ENCODE results near the gene TGFBI. TPM values are rescaled to one million over a fixed set of nuclear protein-coding genes. Genes with fewer than 3 reads are reported as not detected.

TGFBI gene
- total RNA-seq, 1 donor from 2014 or later, result 204 TPM

GRCh38 chr5:136066661-136067271 lies 38.0 kb downstream of the TGFBI start:
- Histone ChIP-seq H3K4me3 (ENCODE audit: low read length in 3 of 3) (no peak overlapping the region), H3K27ac (ENCODE audit: low read depth, low read length) (no peak overlapping the region), H3K27me3 (ENCODE audit: control insufficient read depth in 3 of 3, insufficient read depth in 3 of 3, low read length in 3 of 3) (no peaks in the 10 kb centered on the region), H3K9ac (ENCODE audit: low read depth in 1 of 3, low read length in 3 of 3) (no peak overlapping the region), H3K4me1 (ENCODE audit: control insufficient read depth in 3 of 3, insufficient read depth in 3 of 3, low read length in 3 of 3) (peaks cover 17 to 21% (median 18%) of the 10 kb centered on the region in 3 donors), H3K9me3 (ENCODE audit: control insufficient read depth in 3 of 3, low read length in 3 of 3) (no peaks in the 10 kb centered on the region), H3K36me3 (ENCODE audit: control insufficient read depth in 3 of 3, insufficient read depth in 3 of 3, low read length in 3 of 3) (peaks cover 0 to 6% (median 0%) of the 10 kb centered on the region in 3 donors)

- Histone ChIP-seq H3K4me1 (ENCODE audit: control insufficient read depth in 3 of 3, insufficient read depth in 3 of 3, low read length in 3 of 3) (peaks cover 17 to 21% (median 18%) of the 10 kb centered on the region in 3 donors), H3K4me3 (ENCODE audit: low read length in 3 of 3) (no peak overlapping the region), H3K27ac (ENCODE audit: low read depth, low read length) (no peak overlapping the region), H3K9ac (ENCODE audit: low read depth in 1 of 3, low read length in 3 of 3) (no peak overlapping the region), H3K27me3 (ENCODE audit: control insufficient read depth in 3 of 3, insufficient read depth in 3 of 3, low read length in 3 of 3) (no peaks in the 10 kb centered on the region), H3K36me3 (ENCODE audit: control insufficient read depth in 3 of 3, insufficient read depth in 3 of 3, low read length in 3 of 3) (peaks cover 0 to 2% (median 0%) of the 10 kb centered on the region in 3 donors), H3K9me3 (ENCODE audit: control insufficient read depth in 3 of 3, low read length in 3 of 3) (no peaks in the 10 kb centered on the region)
Measured at GRCh38 chr5:136067422-136067821, 38.6 kb downstream of the TGFBI start.

GRCh38 chr5:136070486-136071285 lies 41.9 kb downstream of the TGFBI start:
- peaks cover 17 to 18% (median 18%) of the 10 kb centered on the region in 3 donors for H3K4me1 ChIP-seq (ENCODE audit: control insufficient read depth in 3 of 3, insufficient read depth in 3 of 3, low read length in 3 of 3)
- peak overlapping the region in 1 of 3 donors; percentile 56 for H3K9ac ChIP-seq (ENCODE audit: low read depth in 1 of 3, low read length in 3 of 3)
- peak overlapping the region; percentile 25 for H3K27ac ChIP-seq (ENCODE audit: low read depth, low read length)
- no peaks in the 10 kb centered on the region for H3K9me3 ChIP-seq (ENCODE audit: control insufficient read depth in 3 of 3, low read length in 3 of 3)
- H3K4me3 ChIP-seq (ENCODE audit: low read length in 3 of 3), result no peak overlapping the region
- no peaks in the 10 kb centered on the region for H3K36me3 ChIP-seq (ENCODE audit: control insufficient read depth in 3 of 3, insufficient read depth in 3 of 3, low read length in 3 of 3)
- H3K27me3 ChIP-seq (ENCODE audit: control insufficient read depth in 3 of 3, insufficient read depth in 3 of 3, low read length in 3 of 3), result no peaks in the 10 kb centered on the region

GRCh38 chr5:136073714-136074529 lies 45.1 kb downstream of the TGFBI start:
- peaks cover 4 to 8% (median 4%) of the 10 kb centered on the region in 3 donors for H3K4me1 ChIP-seq (ENCODE audit: control insufficient read depth in 3 of 3, insufficient read depth in 3 of 3, low read length in 3 of 3)
- no peak overlapping the region for H3K4me3 ChIP-seq (ENCODE audit: low read length in 3 of 3)
- H3K27me3 ChIP-seq (ENCODE audit: control insufficient read depth in 3 of 3, insufficient read depth in 3 of 3, low read length in 3 of 3), result no peaks in the 10 kb centered on the region
- no peaks in the 10 kb centered on the region for H3K36me3 ChIP-seq (ENCODE audit: control insufficient read depth in 3 of 3, insufficient read depth in 3 of 3, low read length in 3 of 3)
- H3K9ac ChIP-seq (ENCODE audit: low read depth in 1 of 3, low read length in 3 of 3), result no peak overlapping the region
- no peak overlapping the region for H3K27ac ChIP-seq (ENCODE audit: low read depth, low read length)
- no peaks in the 10 kb centered on the region for H3K9me3 ChIP-seq (ENCODE audit: control insufficient read depth in 3 of 3, low read length in 3 of 3)

- no peaks in the 10 kb centered on the region for H3K9me3 ChIP-seq (ENCODE audit: control insufficient read depth in 3 of 3, low read length in 3 of 3)
- H3K27me3 ChIP-seq (ENCODE audit: control insufficient read depth in 3 of 3, insufficient read depth in 3 of 3, low read length in 3 of 3), result no peaks in the 10 kb centered on the region
- no peak overlapping the region for H3K27ac ChIP-seq (ENCODE audit: low read depth, low read length)
- no peaks in the 10 kb centered on the region for H3K36me3 ChIP-seq (ENCODE audit: control insufficient read depth in 3 of 3, insufficient read depth in 3 of 3, low read length in 3 of 3)
- H3K9ac ChIP-seq (ENCODE audit: low read depth in 1 of 3, low read length in 3 of 3), result no peak overlapping the region
- H3K4me1 ChIP-seq (ENCODE audit: control insufficient read depth in 3 of 3, insufficient read depth in 3 of 3, low read length in 3 of 3), result peaks cover 4 to 5% (median 4%) of the 10 kb centered on the region in 3 donors
- H3K4me3 ChIP-seq (ENCODE audit: low read length in 3 of 3), result no peak overlapping the region
Measured at GRCh38 chr5:136075466-136075891, 46.7 kb downstream of the TGFBI start.

GRCh38 chr5:136076067-136076466 lies 47.3 kb downstream of the TGFBI start:
- Histone ChIP-seq H3K9ac (ENCODE audit: low read depth in 1 of 3, low read length in 3 of 3) (no peak overlapping the region), H3K27me3 (ENCODE audit: control insufficient read depth in 3 of 3, insufficient read depth in 3 of 3, low read length in 3 of 3) (no peaks in the 10 kb centered on the region), H3K9me3 (ENCODE audit: control insufficient read depth in 3 of 3, low read length in 3 of 3) (no peaks in the 10 kb centered on the region), H3K4me3 (ENCODE audit: low read length in 3 of 3) (no peak overlapping the region), H3K36me3 (ENCODE audit: control insufficient read depth in 3 of 3, insufficient read depth in 3 of 3, low read length in 3 of 3) (no peaks in the 10 kb centered on the region), H3K27ac (ENCODE audit: low read depth, low read length) (no peak overlapping the region), H3K4me1 (ENCODE audit: control insufficient read depth in 3 of 3, insufficient read depth in 3 of 3, low read length in 3 of 3) (peaks cover 0 to 3% (median 0%) of the 10 kb centered on the region in 3 donors)

GRCh38 chr5:136076881-136077445 lies 48.2 kb downstream of the TGFBI start:
- H3K27ac ChIP-seq (ENCODE audit: low read depth, low read length), result no peak overlapping the region
- H3K4me1 ChIP-seq (ENCODE audit: control insufficient read depth in 3 of 3, insufficient read depth in 3 of 3, low read length in 3 of 3), result peaks cover under 1 to 4% (median 1%) of the 10 kb centered on the region in 3 donors
- no peaks in the 10 kb centered on the region for H3K9me3 ChIP-seq (ENCODE audit: control insufficient read depth in 3 of 3, low read length in 3 of 3)
- no peak overlapping the region for H3K4me3 ChIP-seq (ENCODE audit: low read length in 3 of 3)
- no peaks in the 10 kb centered on the region for H3K27me3 ChIP-seq (ENCODE audit: control insufficient read depth in 3 of 3, insufficient read depth in 3 of 3, low read length in 3 of 3)
- H3K9ac ChIP-seq (ENCODE audit: low read depth in 1 of 3, low read length in 3 of 3), result no peak overlapping the region
- no peaks in the 10 kb centered on the region for H3K36me3 ChIP-seq (ENCODE audit: control insufficient read depth in 3 of 3, insufficient read depth in 3 of 3, low read length in 3 of 3)

- no peak overlapping the region for H3K9ac ChIP-seq (ENCODE audit: low read depth in 1 of 3, low read length in 3 of 3)
- H3K4me3 ChIP-seq (ENCODE audit: low read length in 3 of 3), result no peak overlapping the region
- no peak overlapping the region for H3K27ac ChIP-seq (ENCODE audit: low read depth, low read length)
Measured at GRCh38 chr5:136079195-136079985, 50.6 kb downstream of the TGFBI start.

GRCh38 chr5:136080113-136080482 lies 51.3 kb downstream of the TGFBI start:
- no peaks in the 10 kb centered on the region for H3K27me3 ChIP-seq (ENCODE audit: control insufficient read depth in 3 of 3, insufficient read depth in 3 of 3, low read length in 3 of 3)
- H3K9ac ChIP-seq (ENCODE audit: low read depth in 1 of 3, low read length in 3 of 3), result no peak overlapping the region
- no peaks in the 10 kb centered on the region for H3K36me3 ChIP-seq (ENCODE audit: control insufficient read depth in 3 of 3, insufficient read depth in 3 of 3, low read length in 3 of 3)
- H3K4me3 ChIP-seq (ENCODE audit: low read length in 3 of 3), result peak overlapping the region in 2 of 3 donors; percentile 16 to 31
- no peak overlapping the region for H3K27ac ChIP-seq (ENCODE audit: low read depth, low read length)
- no peaks in the 10 kb centered on the region for H3K9me3 ChIP-seq (ENCODE audit: control insufficient read depth in 3 of 3, low read length in 3 of 3)
- peaks cover 6 to 8% (median 7%) of the 10 kb centered on the region in 3 donors for H3K4me1 ChIP-seq (ENCODE audit: control insufficient read depth in 3 of 3, insufficient read depth in 3 of 3, low read length in 3 of 3)

More at GRCh38 chr5:136079195-136079985, 50.6 kb downstream of the TGFBI start:
- no peaks in the 10 kb centered on the region for H3K27me3 ChIP-seq (ENCODE audit: control insufficient read depth in 3 of 3, insufficient read depth in 3 of 3, low read length in 3 of 3)
- no peaks in the 10 kb centered on the region for H3K36me3 ChIP-seq (ENCODE audit: control insufficient read depth in 3 of 3, insufficient read depth in 3 of 3, low read length in 3 of 3)
- no peaks in the 10 kb centered on the region for H3K9me3 ChIP-seq (ENCODE audit: control insufficient read depth in 3 of 3, low read length in 3 of 3)
- peaks cover 6 to 8% (median 7%) of the 10 kb centered on the region in 3 donors for H3K4me1 ChIP-seq (ENCODE audit: control insufficient read depth in 3 of 3, insufficient read depth in 3 of 3, low read length in 3 of 3)
